Activated T-cell treated with anti-CD3 and anti-CD28 coated beads, Interleukin-2, amount 50 U/mL, for 48 hours (primary cell): Measurements from ENCODE around the gene TTC39B.

ENCODE experiments used
- DNase-seq, 2 experiments: peaks; one replicate each; pipeline ENCODE4 v3.0.0-alpha.2; 2020

The TTC39B gene

GRCh38 chr9:15299374-15299939 is 7.6 kb downstream of the TTC39B start:
- DNase-seq: peak; percentile 78 to 80

- no peak for DNase-seq
These were observed 8.7 kb downstream of the TTC39B start for GRCh38 chr9:15298362-15298761.

- DNase-seq: peak; percentile 63 to 65
These were observed 11.1 kb downstream of the TTC39B start for GRCh38 chr9:15295761-15296405.

GRCh38 chr9:15294604-15295003 is 12.4 kb downstream of the TTC39B start:
- no peak for DNase-seq

GRCh38 chr9:15293804-15294316 is 13.2 kb downstream of the TTC39B start:
- DNase-seq: no peak

GRCh38 chr9:15293084-15293483 is 13.9 kb downstream of the TTC39B start:
- no peak for DNase-seq

GRCh38 chr9:15289603-15290002 is 17.4 kb downstream of the TTC39B start:
- DNase-seq: no peak

- DNase-seq: no peak
These were observed 19.7 kb downstream of the TTC39B start for GRCh38 chr9:15287309-15287708.

GRCh38 chr9:15286161-15286821 is 20.7 kb downstream of the TTC39B start:
- no peak for DNase-seq

- DNase-seq: no peak
These were observed 24.3 kb downstream of the TTC39B start for GRCh38 chr9:15282567-15283285.

- no peak for DNase-seq
These were observed 26.4 kb downstream of the TTC39B start for GRCh38 chr9:15280647-15281046.

- no peak for DNase-seq
These were observed 28.2 kb downstream of the TTC39B start for GRCh38 chr9:15278839-15279238.

GRCh38 chr9:15278091-15278687 is 28.8 kb downstream of the TTC39B start:
- no peak for DNase-seq

- no peak for DNase-seq
These were observed 29.5 kb downstream of the TTC39B start for GRCh38 chr9:15277400-15278090.

- no peak for DNase-seq
These were observed 30.6 kb downstream of the TTC39B start for GRCh38 chr9:15276328-15276938.

- DNase-seq: no peak
These were observed 32.6 kb downstream of the TTC39B start for GRCh38 chr9:15274425-15274824.

- DNase-seq: no peak
These were observed 34.6 kb downstream of the TTC39B start for GRCh38 chr9:15272377-15272928.

GRCh38 chr9:15271403-15271802 is 35.6 kb downstream of the TTC39B start:
- peak in 1 of 2 experiments; percentile 53 for DNase-seq

- no peak for DNase-seq
These were observed 38.2 kb downstream of the TTC39B start for GRCh38 chr9:15268782-15269181.

GRCh38 chr9:15268317-15268716 is 38.7 kb downstream of the TTC39B start:
- no peak for DNase-seq

- no peak for DNase-seq
These were observed 42.1 kb downstream of the TTC39B start for GRCh38 chr9:15264918-15265317.

GRCh38 chr9:15262581-15262980 is 44.4 kb downstream of the TTC39B start:
- no peak for DNase-seq
